CD4-positive, alpha-beta T cell treated with Interleukin-17A for 4 hours (primary cell): ENCODE results near the gene C1orf50.

ENCODE experiments used
- DNase-seq: peaks from one replicate; pipeline ENCODE4 v3.0.0-alpha.2; 2020; ENCODE audit warnings: mixed read lengths

The C1orf50 gene

GRCh38 chr1:42765269-42765668, 1.8 kb upstream of the C1orf50 start:
- no peak for DNase-seq

DNA sequence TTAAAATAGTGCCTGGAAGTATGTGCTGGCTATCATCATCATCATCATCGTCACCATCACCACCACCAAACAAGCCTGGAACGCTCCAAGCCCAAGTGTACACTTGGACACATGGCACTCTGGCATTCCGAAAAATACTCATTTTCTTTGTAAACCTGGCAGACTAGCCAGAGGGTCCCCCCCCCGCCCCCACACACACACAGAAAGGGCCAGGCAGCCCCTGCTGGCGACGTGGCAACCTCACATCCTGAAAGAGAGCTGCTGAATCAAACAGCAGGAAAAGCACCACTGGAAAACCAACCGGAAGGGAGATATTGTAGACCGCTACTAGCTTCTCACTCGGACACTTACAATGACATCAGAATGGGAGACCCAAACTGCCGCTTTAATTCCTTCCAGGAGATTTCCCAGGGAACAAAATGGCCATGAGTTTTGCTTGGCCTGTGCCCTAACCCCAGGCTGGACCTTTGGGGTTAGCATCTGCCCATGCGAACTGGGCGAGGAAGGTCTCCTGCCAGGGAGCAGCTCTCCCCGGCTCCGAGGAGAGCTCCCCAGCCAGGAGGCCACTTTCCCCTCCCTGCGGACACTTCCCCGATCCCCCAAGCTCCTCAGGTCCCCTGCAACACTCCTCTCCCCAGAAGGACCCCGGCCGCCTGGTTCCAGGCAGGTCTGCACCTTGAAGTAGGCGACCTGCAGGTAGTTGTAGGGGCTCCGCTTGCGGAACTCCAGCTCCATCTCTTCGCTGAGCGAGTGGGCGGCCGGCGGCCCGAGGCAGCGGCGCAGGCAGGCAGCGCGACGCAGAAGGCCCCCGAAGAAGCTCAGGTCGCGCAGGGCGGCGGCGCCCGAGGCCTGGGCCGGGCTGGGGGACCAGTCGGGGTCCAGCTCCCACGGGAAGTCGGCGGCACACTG, 963 bp upstream of the C1orf50 start:
- DNase-seq = peak; percentile 45

- DNase-seq = no peak
Observed at GRCh38 chr1:42767510-42768000, 506 bp downstream of the C1orf50 start.

DNA sequence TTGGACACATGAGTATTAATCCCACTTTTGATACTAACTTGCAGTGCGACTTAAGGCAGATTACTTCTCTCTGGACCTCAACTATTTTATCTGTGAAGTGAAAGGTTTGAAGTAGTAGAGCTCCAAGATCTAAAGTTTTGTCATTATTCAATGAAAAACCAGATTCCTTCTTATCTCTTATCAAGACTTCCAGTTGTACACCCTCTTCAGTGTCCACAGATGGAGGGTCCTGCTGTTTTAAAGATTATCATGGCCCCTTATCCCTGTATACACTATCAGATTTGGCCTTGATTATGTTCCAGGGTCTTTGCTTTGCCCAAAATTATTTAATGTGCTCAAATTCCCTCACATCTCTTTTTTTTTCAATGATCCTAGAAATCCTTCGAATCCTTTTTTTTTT, 1.1 kb downstream of the C1orf50 start:
- DNase-seq = no peak

DNA sequence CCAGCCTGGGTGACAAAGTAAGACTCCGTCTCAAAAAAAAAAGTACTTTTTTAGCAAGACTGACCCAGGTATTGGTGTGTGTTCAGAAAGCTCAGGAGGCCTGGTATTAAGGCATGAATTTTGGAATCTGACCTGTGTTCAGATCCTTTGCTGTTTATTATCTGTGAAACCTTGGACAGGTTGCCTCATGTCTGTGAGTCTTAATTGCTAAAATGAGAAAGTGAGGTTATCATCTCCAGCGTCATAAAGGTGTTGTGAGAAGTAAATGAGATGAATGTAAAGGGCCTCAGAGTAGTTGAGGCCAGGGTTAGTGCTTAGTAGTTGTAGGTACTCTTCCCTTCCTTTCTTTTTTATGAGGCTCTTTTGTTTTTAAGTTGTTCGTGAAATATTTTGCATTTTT, 2.8 kb downstream of the C1orf50 start:
- no peak for DNase-seq

GRCh38 chr1:42773420-42773819, 6.4 kb downstream of the C1orf50 start:
- no peak for DNase-seq

GRCh38 chr1:42774928-42775526, 8.0 kb downstream of the C1orf50 start:
- DNase-seq = no peak

DNA sequence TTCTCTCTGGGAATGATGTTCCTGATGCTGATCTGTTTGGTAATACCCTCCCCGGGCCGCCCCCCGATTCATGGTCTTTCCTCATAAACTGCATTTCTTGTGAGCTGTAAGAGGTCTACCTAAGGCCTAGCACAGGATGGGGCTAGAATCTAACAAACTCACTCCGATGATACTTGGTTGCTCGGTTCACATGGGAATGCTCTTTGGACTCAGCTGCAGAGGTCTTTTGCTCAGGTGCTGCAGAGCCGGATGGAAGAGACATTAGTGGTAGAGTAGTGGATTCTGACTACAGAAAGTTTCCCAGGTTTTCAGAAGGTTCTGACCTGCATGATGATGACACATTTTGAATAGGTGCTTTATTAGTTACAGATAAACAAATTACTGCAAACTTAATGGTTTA, 9.5 kb downstream of the C1orf50 start:
- DNase-seq = no peak

- peak; percentile 32 for DNase-seq
Observed at GRCh38 chr1:42777852-42778251, 10.8 kb downstream of the C1orf50 start.

GRCh38 chr1:42779725-42780124, 12.7 kb downstream of the C1orf50 start:
- DNase-seq = no peak

GRCh38 chr1:42780176-42780575, 13.1 kb downstream of the C1orf50 start:
- no peak for DNase-seq

DNA sequence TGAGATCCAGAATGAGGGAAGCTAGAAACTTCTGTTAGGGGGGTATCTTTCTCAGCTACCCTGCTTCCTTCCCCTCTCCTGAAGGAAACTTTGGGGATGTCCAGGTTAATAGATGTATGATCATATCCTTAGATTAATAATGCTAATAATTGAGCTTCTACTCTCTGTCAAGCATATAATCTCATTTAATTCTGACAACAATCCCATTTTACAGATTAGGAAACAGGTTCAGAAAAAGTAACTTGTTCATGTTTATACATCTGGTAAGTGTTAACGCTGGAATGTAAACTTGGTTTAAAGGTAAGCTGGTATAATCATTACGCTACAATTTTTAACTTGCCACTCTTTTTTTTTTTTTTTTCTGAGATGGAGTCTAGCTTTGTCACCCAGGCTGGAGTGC, 16.0 kb downstream of the C1orf50 start:
- no peak for DNase-seq

DNA sequence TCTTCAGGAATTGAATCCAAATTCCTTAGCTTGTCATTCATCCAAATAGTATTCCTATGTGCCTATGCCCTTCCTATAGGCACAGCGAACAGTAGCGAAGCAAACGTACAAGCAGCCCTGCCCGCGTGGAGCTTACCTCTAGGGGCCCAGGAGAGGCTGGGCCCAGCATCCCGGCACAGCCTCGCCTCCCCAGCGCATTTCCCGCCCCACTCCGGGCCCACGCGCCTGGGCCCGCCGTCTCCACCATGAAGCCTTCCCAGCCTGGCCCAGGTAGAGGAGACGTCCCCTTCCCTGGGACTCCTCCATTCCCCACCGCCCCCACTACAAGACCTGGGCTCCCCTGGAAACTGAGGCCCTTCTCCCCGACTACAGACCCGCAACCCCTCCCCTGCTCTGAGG, 17.5 kb downstream of the C1orf50 start:
- no peak for DNase-seq

DNA sequence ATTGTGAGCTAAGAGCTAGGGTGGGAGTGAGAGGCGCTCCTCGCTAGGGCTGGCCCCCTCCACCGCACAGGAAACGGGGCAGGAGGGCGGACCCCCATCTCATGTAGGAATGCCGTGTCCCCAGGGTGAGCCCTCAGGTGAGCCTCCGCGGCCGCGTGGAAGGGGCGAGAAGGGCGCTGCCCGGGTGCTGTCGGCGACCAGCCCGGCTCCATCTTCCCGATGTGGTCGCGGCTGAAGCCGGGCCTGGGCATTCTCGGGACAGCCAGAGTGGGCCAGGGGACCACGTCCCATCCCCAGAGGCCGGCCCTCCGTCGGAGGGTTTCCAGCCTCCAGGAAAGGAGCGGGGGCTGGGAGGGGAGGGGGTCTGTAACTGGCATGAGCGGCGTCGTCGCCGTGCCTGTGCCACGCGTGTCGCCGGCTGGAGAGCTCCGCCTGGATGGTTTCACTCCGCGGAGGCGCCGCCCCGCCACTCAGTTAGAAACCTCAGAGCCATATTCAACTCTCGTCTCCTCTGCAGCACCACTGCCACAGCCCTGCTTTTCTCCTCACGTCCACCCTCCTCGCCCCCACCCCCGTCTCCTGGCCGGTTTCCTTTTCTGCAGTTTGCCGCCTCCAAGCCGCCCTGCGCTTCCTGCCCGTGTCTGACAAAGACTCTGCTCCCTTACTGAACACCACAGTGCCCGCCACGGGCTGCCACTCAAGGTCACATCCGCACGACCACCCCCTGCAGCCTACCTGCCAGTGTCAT, 18.1 kb downstream of the C1orf50 start, which contains the start of gene TMEM269:
TMEM269 (plus strand) TSS at position 46 of the 748 bp plus-strand sequence. CDS start 4,903 bp downstream, outside the sequence.
- DNase-seq = peak; percentile 61

DNA sequence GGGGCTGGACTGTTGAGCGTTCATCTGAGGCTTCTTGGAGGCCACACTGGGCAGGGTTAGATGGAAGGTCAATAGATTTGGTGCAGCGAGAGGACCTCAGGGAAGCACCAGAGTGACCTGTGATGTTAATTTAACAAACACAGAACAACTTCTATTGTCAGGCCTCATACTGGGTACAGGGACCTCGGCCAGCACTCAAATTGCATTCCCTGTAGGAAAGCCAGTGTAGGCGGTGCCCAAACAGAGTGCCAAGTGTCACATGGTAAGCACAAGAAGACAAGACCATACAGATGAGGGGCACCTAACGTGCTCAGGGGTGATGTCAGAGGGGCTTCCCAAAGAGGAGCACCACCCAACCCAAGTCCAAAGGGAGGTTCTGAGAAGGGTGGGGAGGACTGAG, 19.0 kb downstream of the C1orf50 start:
- no peak for DNase-seq

GRCh38 chr1:42788021-42788420, 21.0 kb downstream of the C1orf50 start:
- DNase-seq = no peak

DNA sequence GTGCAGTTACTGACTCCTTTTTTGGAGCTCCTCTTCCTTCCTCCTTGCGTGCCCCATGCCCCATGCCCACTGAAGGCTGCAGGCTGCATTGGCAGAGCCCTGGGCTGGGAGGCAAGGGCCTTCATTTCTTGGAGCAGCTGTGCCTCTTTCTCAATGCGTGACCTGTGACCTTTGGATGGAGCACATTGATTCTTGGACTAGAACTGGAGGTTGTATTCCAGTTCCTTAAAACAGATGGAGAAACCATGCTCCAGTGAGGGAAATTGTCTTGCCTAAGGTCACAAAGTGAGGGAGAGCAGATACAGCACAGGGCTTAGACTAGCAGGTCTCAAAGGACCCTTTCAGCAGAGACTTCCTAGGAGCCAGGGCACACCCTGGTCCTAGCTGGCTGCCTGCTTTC, 26.8 kb downstream of the C1orf50 start:
- no peak for DNase-seq

- no peak for DNase-seq
Observed at GRCh38 chr1:42797414-42797813, 30.4 kb downstream of the C1orf50 start.

- DNase-seq = no peak
Observed at GRCh38 chr1:42797979-42798378, 30.9 kb downstream of the C1orf50 start.

DNA sequence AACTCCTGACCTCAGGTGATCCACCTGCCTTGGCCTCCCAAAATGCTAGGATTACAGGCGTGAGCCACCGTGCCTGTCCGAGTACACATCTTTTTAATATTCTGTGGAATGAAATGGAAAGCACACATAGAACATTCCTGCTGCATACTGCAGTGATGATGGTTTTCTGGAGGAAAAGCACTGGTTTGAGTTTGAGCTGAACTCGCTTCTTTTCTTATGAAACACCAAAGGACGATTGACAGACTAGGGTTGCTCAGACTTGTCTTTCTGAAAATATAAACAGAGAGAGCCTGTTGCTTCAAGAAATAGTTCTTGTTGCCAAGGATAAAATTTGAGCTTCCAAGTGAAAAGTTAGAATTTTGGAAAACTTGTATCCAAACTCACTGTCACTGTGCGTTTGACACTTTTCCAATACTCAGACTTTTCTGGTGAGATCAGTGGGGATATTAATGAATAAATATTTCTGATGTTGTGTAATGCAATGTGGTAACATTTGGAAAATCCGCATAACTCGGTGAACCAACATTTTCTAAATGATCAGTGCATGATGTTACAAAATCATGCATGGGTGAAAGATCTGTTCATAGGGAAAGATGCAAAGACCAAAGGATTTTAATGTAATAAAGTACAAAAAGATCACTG, 34.9 kb downstream of the C1orf50 start:
- DNase-seq = no peak

DNA sequence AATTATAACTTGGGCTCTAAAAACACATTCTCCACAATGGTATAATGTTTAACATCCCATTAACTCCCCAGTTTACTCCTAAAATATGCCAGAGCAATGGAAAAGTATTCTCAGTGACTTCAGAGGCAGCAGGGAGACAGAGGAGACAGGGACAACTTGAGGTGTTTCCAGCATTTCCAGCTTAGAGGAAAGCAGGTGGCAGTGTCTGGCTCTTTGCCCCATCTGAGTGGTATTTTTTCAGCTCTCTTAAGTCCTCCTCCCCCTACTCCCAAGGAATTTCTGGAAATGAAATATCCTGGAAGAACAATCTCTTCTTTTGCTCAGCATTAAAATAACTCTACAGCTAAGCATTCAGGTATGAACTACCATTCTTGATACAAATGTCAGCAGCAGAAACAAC, 39.1 kb downstream of the C1orf50 start:
- no peak for DNase-seq

- DNase-seq = no peak
Observed at GRCh38 chr1:42806593-42806992, 39.5 kb downstream of the C1orf50 start.
